GM19238 (cell line): ENCODE results near the gene TRIM56.
"Not testable (repeated sequence)": the region's sequence is repeated elsewhere in the genome, so short reads cannot be mapped to it uniquely, and the experiment has no call there.

Experiments
- DNase-seq: peaks from one replicate; pipeline ENCODE4 v3.0.0; 2011; ENCODE audit warnings: low spot score; ENCODE audit not compliant: insufficient read length

TRIM56 gene

GRCh38 chr7:101132626-101133600, 47.6 kb downstream of the TRIM56 start:
- not testable (repeated sequence) for DNase-seq

GRCh38 chr7:101133621-101134398, 48.5 kb downstream of the TRIM56 start:
- no peak for DNase-seq

GRCh38 chr7:101134399-101134980, 49.2 kb downstream of the TRIM56 start:
- DNase-seq = no peak

GRCh38 chr7:101137651-101138212, 52.5 kb downstream of the TRIM56 start:
- no peak for DNase-seq

- DNase-seq = peak; percentile 45
Measured at GRCh38 chr7:101138213-101138870, 53.1 kb downstream of the TRIM56 start.

GRCh38 chr7:101140339-101140699, 55.0 kb downstream of the TRIM56 start:
- DNase-seq = no peak

- DNase-seq = no peak
Measured at GRCh38 chr7:101140746-101141382, 55.6 kb downstream of the TRIM56 start.
